NCI-H1417 treated with DMSO at 0.1 percent for 48 hours (cell line): ENCODE measurements around the gene TSPAN5.
"Not testable (repeated sequence)": the region's sequence is repeated elsewhere in the genome, so short reads cannot be mapped to it uniquely, and the experiment has no call there.

Source experiments
- DNase-seq: peaks from one replicate; lab custom pipeline; 2025; lab: John Stamatoyannopoulos, UW

Gene TSPAN5

GRCh38 chr4:98546910-98547594 is 111.4 kb downstream of the TSPAN5 start:
- no peak for DNase-seq

GRCh38 chr4:98544818-98545414 is 113.5 kb downstream of the TSPAN5 start:
- no peak for DNase-seq

- DNase-seq = no peak
These were observed 114.1 kb downstream of the TSPAN5 start for GRCh38 chr4:98544141-98544817.

- DNase-seq = no peak
These were observed 116.4 kb downstream of the TSPAN5 start for GRCh38 chr4:98542011-98542410.

GRCh38 chr4:98540803-98541202 is 117.6 kb downstream of the TSPAN5 start:
- no peak for DNase-seq

- DNase-seq = no peak
These were observed 118.7 kb downstream of the TSPAN5 start for GRCh38 chr4:98539741-98540140.

- DNase-seq = no peak
These were observed 119.1 kb downstream of the TSPAN5 start for GRCh38 chr4:98539299-98539698.

GRCh38 chr4:98536631-98537030 is 121.8 kb downstream of the TSPAN5 start:
- no peak for DNase-seq

GRCh38 chr4:98534146-98534545 is 124.3 kb downstream of the TSPAN5 start:
- DNase-seq = not testable (repeated sequence)

- DNase-seq = no peak
These were observed 127.8 kb downstream of the TSPAN5 start for GRCh38 chr4:98530572-98530971.

GRCh38 chr4:98529970-98530569 is 128.3 kb downstream of the TSPAN5 start:
- DNase-seq = no peak

GRCh38 chr4:98528882-98529281 is 129.5 kb downstream of the TSPAN5 start:
- no peak for DNase-seq

GRCh38 chr4:98527534-98528269 is 130.7 kb downstream of the TSPAN5 start:
- no peak for DNase-seq

GRCh38 chr4:98524230-98524629 is 134.2 kb downstream of the TSPAN5 start:
- no peak for DNase-seq

GRCh38 chr4:98522636-98523395 is 135.6 kb downstream of the TSPAN5 start:
- DNase-seq = no peak

GRCh38 chr4:98522062-98522461 is 136.3 kb downstream of the TSPAN5 start:
- no peak for DNase-seq

GRCh38 chr4:98521486-98521885 is 136.9 kb downstream of the TSPAN5 start:
- no peak for DNase-seq

GRCh38 chr4:98519268-98519977 is 139.0 kb downstream of the TSPAN5 start:
- DNase-seq = no peak

- no peak for DNase-seq
These were observed 139.7 kb downstream of the TSPAN5 start for GRCh38 chr4:98518559-98519267.
